ENCODE results near the gene PKD2L2.
"Not testable (repeated sequence)": the region's sequence is repeated elsewhere in the genome, so short reads cannot be mapped to it uniquely, and the experiment has no call there.

Gene PKD2L2

GRCh38 chr5:137888863-137889759, at the start of gene PKD2L2:
Gene PKD2L2, plus strand, starts transcription at chr5:137889457. Its CDS starts 35 bp downstream, at chr5:137889492.
- H3K27ac Mint-ChIP-seq, result peak within 1 kb of the TSS; percentile 86
- H3K9me3 Mint-ChIP-seq, result no peaks in the 10 kb centered on the region
- H3K27me3 Mint-ChIP-seq (ENCODE audit: low read depth), result peaks cover 2% of the 10 kb centered on the region
- peak within 1 kb of the TSS; percentile 85 for H3K4me3 Mint-ChIP-seq
- peak; percentile 84 for DNase-seq (ENCODE audit: low spot score)
- peaks cover 14% of the 10 kb centered on the region for H3K4me1 Mint-ChIP-seq (ENCODE audit: low read depth)
- H3K36me3 Mint-ChIP-seq (ENCODE audit: low read depth), result no peaks in the 10 kb centered on the region

- no peak overlapping the region for H3K4me3 Mint-ChIP-seq
- H3K27ac Mint-ChIP-seq, result no peak overlapping the region
- no peaks in the 10 kb centered on the region for H3K9me3 Mint-ChIP-seq
- H3K4me1 Mint-ChIP-seq (ENCODE audit: low read depth), result no peaks in the 10 kb centered on the region
- DNase-seq (ENCODE audit: low spot score), result no peak
- peaks cover 3% of the 10 kb centered on the region for H3K27me3 Mint-ChIP-seq (ENCODE audit: low read depth)
- no peaks in the 10 kb centered on the region for H3K36me3 Mint-ChIP-seq (ENCODE audit: low read depth)
Measured at GRCh38 chr5:137842296-137842695, 47.0 kb upstream of the PKD2L2 start.

GRCh38 chr5:137843676-137844299, 45.5 kb upstream of the PKD2L2 start:
- no peak overlapping the region for H3K27ac Mint-ChIP-seq
- H3K9me3 Mint-ChIP-seq, result no peaks in the 10 kb centered on the region
- no peaks in the 10 kb centered on the region for H3K4me1 Mint-ChIP-seq (ENCODE audit: low read depth)
- no peak overlapping the region for H3K4me3 Mint-ChIP-seq
- H3K36me3 Mint-ChIP-seq (ENCODE audit: low read depth), result no peaks in the 10 kb centered on the region
- no peak for DNase-seq (ENCODE audit: low spot score)
- H3K27me3 Mint-ChIP-seq (ENCODE audit: low read depth), result no peaks in the 10 kb centered on the region

GRCh38 chr5:137845472-137845871, 43.8 kb upstream of the PKD2L2 start:
- Mint-ChIP-seq H3K4me1 (ENCODE audit: low read depth) (no peaks in the 10 kb centered on the region), H3K9me3 (no peaks in the 10 kb centered on the region), H3K36me3 (ENCODE audit: low read depth) (no peaks in the 10 kb centered on the region), H3K4me3 (no peak overlapping the region), H3K27ac (no peak overlapping the region), H3K27me3 (ENCODE audit: low read depth) (no peaks in the 10 kb centered on the region)
- DNase-seq (ENCODE audit: low spot score), result no peak

- DNase-seq (ENCODE audit: low spot score), result no peak
- Mint-ChIP-seq H3K4me3 (no peak overlapping the region), H3K27ac (no peak overlapping the region)
Measured at GRCh38 chr5:137847687-137848086, 41.6 kb upstream of the PKD2L2 start.

GRCh38 chr5:137853165-137853564, 36.1 kb upstream of the PKD2L2 start:
- not testable (repeated sequence) for H3K36me3 Mint-ChIP-seq (ENCODE audit: low read depth); DNase-seq (ENCODE audit: low spot score); H3K27me3 Mint-ChIP-seq (ENCODE audit: low read depth); H3K27ac Mint-ChIP-seq; H3K9me3 Mint-ChIP-seq; H3K4me3 Mint-ChIP-seq
- peaks cover 16% of the 10 kb centered on the region for H3K4me1 Mint-ChIP-seq (ENCODE audit: low read depth)

More at GRCh38 chr5:137847687-137848086, 41.6 kb upstream of the PKD2L2 start:
- Mint-ChIP-seq H3K27me3 (ENCODE audit: low read depth) (no peaks in the 10 kb centered on the region), H3K4me1 (ENCODE audit: low read depth) (no peaks in the 10 kb centered on the region), H3K36me3 (ENCODE audit: low read depth) (peaks cover 2% of the 10 kb centered on the region), H3K9me3 (no peaks in the 10 kb centered on the region)

GRCh38 chr5:137856201-137856600, 33.1 kb upstream of the PKD2L2 start:
- no peak overlapping the region for H3K27ac Mint-ChIP-seq
- peaks cover 2% of the 10 kb centered on the region for H3K36me3 Mint-ChIP-seq (ENCODE audit: low read depth)
- H3K9me3 Mint-ChIP-seq, result no peaks in the 10 kb centered on the region
- no peaks in the 10 kb centered on the region for H3K27me3 Mint-ChIP-seq (ENCODE audit: low read depth)
- H3K4me3 Mint-ChIP-seq, result no peak overlapping the region
- H3K4me1 Mint-ChIP-seq (ENCODE audit: low read depth), result peaks cover 19% of the 10 kb centered on the region
- no peak for DNase-seq (ENCODE audit: low spot score)

- no peak for DNase-seq (ENCODE audit: low spot score)
- H3K4me1 Mint-ChIP-seq (ENCODE audit: low read depth), result peaks cover 25% of the 10 kb centered on the region
- no peak overlapping the region for H3K4me3 Mint-ChIP-seq
- H3K27me3 Mint-ChIP-seq (ENCODE audit: low read depth), result no peaks in the 10 kb centered on the region
- no peaks in the 10 kb centered on the region for H3K9me3 Mint-ChIP-seq
- H3K36me3 Mint-ChIP-seq (ENCODE audit: low read depth), result peaks cover 2% of the 10 kb centered on the region
- no peak overlapping the region for H3K27ac Mint-ChIP-seq
Measured at GRCh38 chr5:137856916-137857862, 32.1 kb upstream of the PKD2L2 start.

- Mint-ChIP-seq H3K27me3 (ENCODE audit: low read depth) (no peaks in the 10 kb centered on the region), H3K27ac (no peak overlapping the region), H3K4me1 (ENCODE audit: low read depth) (peaks cover 25% of the 10 kb centered on the region), H3K9me3 (no peaks in the 10 kb centered on the region), H3K4me3 (peak overlapping the region; percentile 74), H3K36me3 (ENCODE audit: low read depth) (no peaks in the 10 kb centered on the region)
- DNase-seq (ENCODE audit: low spot score), result no peak
Measured at GRCh38 chr5:137858223-137858916, 30.9 kb upstream of the PKD2L2 start.

- H3K4me1 Mint-ChIP-seq (ENCODE audit: low read depth), result peaks cover 25% of the 10 kb centered on the region
- no peak for DNase-seq (ENCODE audit: low spot score)
- H3K36me3 Mint-ChIP-seq (ENCODE audit: low read depth), result no peaks in the 10 kb centered on the region
- H3K27ac Mint-ChIP-seq, result no peak overlapping the region
- H3K4me3 Mint-ChIP-seq, result no peak overlapping the region
- no peaks in the 10 kb centered on the region for H3K27me3 Mint-ChIP-seq (ENCODE audit: low read depth)
- no peaks in the 10 kb centered on the region for H3K9me3 Mint-ChIP-seq
Measured at GRCh38 chr5:137858954-137859353, 30.3 kb upstream of the PKD2L2 start.

GRCh38 chr5:137862251-137862650, 27.0 kb upstream of the PKD2L2 start:
- no peaks in the 10 kb centered on the region for H3K36me3 Mint-ChIP-seq (ENCODE audit: low read depth)
- H3K27ac Mint-ChIP-seq, result no peak overlapping the region
- H3K9me3 Mint-ChIP-seq, result no peaks in the 10 kb centered on the region
- peaks cover 18% of the 10 kb centered on the region for H3K4me1 Mint-ChIP-seq (ENCODE audit: low read depth)
- peaks cover 2% of the 10 kb centered on the region for H3K27me3 Mint-ChIP-seq (ENCODE audit: low read depth)
- no peak for DNase-seq (ENCODE audit: low spot score)
- H3K4me3 Mint-ChIP-seq, result no peak overlapping the region

- not testable (repeated sequence) for H3K27me3 Mint-ChIP-seq (ENCODE audit: low read depth); DNase-seq (ENCODE audit: low spot score); H3K9me3 Mint-ChIP-seq; H3K36me3 Mint-ChIP-seq (ENCODE audit: low read depth); H3K4me3 Mint-ChIP-seq; H3K4me1 Mint-ChIP-seq (ENCODE audit: low read depth); H3K27ac Mint-ChIP-seq
Measured at GRCh38 chr5:137863653-137864052, 25.6 kb upstream of the PKD2L2 start.
